IPS DF 19.7 (cell line): ENCODE measurements around the gene GRM7.

Experiments used
- DNase-seq: peaks from one replicate; pipeline ENCODE4 v3.0.0-alpha.2; 2013; ENCODE audit warnings: low read depth, low spot score

Gene GRM7

GRCh38 chr3:7576071-7576470 lies 715.2 kb downstream of the GRM7 start:
- no peak for DNase-seq

GRCh38 chr3:7576506-7576905 lies 715.6 kb downstream of the GRM7 start:
- no peak for DNase-seq

GRCh38 chr3:7577513-7577912 lies 716.6 kb downstream of the GRM7 start:
- DNase-seq = no peak

- no peak for DNase-seq
Observed at GRCh38 chr3:7581831-7582230, 720.9 kb downstream of the GRM7 start.

GRCh38 chr3:7585052-7585451 lies 724.1 kb downstream of the GRM7 start:
- DNase-seq = no peak

- no peak for DNase-seq
Observed at GRCh38 chr3:7588236-7588635, 727.3 kb downstream of the GRM7 start.

- DNase-seq = no peak
Observed at GRCh38 chr3:7589526-7589925, 728.6 kb downstream of the GRM7 start.

- DNase-seq = no peak
Observed at GRCh38 chr3:7602297-7602696, 741.4 kb downstream of the GRM7 start.

- DNase-seq = no peak
Observed at GRCh38 chr3:7607083-7607482, 746.2 kb downstream of the GRM7 start.

GRCh38 chr3:7607676-7608075 lies 746.8 kb downstream of the GRM7 start:
- no peak for DNase-seq

GRCh38 chr3:7610634-7611033 lies 749.7 kb downstream of the GRM7 start:
- no peak for DNase-seq

GRCh38 chr3:7615043-7615442 lies 754.1 kb downstream of the GRM7 start:
- no peak for DNase-seq

GRCh38 chr3:7618606-7619005 lies 757.7 kb downstream of the GRM7 start:
- DNase-seq = no peak

- DNase-seq = no peak
Observed at GRCh38 chr3:7620401-7620800, 759.5 kb downstream of the GRM7 start.

GRCh38 chr3:7621046-7621630 lies 760.2 kb downstream of the GRM7 start:
- no peak for DNase-seq

- DNase-seq = no peak
Observed at GRCh38 chr3:7621651-7622050, 760.7 kb downstream of the GRM7 start.

GRCh38 chr3:7625021-7625420 lies 764.1 kb downstream of the GRM7 start:
- no peak for DNase-seq

- DNase-seq = no peak
Observed at GRCh38 chr3:7630351-7630911, 769.5 kb downstream of the GRM7 start.

GRCh38 chr3:7630925-7631324 lies 770.0 kb downstream of the GRM7 start:
- DNase-seq = no peak

GRCh38 chr3:7632305-7632704 lies 771.4 kb downstream of the GRM7 start:
- no peak for DNase-seq

GRCh38 chr3:7637694-7638093 lies 776.8 kb downstream of the GRM7 start:
- no peak for DNase-seq

- DNase-seq = no peak
Observed at GRCh38 chr3:7638103-7638502, 777.2 kb downstream of the GRM7 start.

- no peak for DNase-seq
Observed at GRCh38 chr3:7640787-7641186, 779.9 kb downstream of the GRM7 start.

- no peak for DNase-seq
Observed at GRCh38 chr3:7646851-7647250, 785.9 kb downstream of the GRM7 start.
